NCI-H2107 treated with DMSO at 0.1 percent for 48 hours (cell line): ENCODE results near the gene MXRA5.
"Not testable (repeated sequence)": the region's sequence is repeated elsewhere in the genome, so short reads cannot be mapped to it uniquely, and the experiment has no call there.

Experiments
- DNase-seq: peaks from one replicate; lab custom pipeline; 2025; ENCODE audit not compliant: unreplicated experiment; lab: John Stamatoyannopoulos, UW

The MXRA5 gene, protein sequence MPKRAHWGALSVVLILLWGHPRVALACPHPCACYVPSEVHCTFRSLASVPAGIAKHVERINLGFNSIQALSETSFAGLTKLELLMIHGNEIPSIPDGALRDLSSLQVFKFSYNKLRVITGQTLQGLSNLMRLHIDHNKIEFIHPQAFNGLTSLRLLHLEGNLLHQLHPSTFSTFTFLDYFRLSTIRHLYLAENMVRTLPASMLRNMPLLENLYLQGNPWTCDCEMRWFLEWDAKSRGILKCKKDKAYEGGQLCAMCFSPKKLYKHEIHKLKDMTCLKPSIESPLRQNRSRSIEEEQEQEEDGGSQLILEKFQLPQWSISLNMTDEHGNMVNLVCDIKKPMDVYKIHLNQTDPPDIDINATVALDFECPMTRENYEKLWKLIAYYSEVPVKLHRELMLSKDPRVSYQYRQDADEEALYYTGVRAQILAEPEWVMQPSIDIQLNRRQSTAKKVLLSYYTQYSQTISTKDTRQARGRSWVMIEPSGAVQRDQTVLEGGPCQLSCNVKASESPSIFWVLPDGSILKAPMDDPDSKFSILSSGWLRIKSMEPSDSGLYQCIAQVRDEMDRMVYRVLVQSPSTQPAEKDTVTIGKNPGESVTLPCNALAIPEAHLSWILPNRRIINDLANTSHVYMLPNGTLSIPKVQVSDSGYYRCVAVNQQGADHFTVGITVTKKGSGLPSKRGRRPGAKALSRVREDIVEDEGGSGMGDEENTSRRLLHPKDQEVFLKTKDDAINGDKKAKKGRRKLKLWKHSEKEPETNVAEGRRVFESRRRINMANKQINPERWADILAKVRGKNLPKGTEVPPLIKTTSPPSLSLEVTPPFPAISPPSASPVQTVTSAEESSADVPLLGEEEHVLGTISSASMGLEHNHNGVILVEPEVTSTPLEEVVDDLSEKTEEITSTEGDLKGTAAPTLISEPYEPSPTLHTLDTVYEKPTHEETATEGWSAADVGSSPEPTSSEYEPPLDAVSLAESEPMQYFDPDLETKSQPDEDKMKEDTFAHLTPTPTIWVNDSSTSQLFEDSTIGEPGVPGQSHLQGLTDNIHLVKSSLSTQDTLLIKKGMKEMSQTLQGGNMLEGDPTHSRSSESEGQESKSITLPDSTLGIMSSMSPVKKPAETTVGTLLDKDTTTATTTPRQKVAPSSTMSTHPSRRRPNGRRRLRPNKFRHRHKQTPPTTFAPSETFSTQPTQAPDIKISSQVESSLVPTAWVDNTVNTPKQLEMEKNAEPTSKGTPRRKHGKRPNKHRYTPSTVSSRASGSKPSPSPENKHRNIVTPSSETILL (N-terminal part only)

DNA sequence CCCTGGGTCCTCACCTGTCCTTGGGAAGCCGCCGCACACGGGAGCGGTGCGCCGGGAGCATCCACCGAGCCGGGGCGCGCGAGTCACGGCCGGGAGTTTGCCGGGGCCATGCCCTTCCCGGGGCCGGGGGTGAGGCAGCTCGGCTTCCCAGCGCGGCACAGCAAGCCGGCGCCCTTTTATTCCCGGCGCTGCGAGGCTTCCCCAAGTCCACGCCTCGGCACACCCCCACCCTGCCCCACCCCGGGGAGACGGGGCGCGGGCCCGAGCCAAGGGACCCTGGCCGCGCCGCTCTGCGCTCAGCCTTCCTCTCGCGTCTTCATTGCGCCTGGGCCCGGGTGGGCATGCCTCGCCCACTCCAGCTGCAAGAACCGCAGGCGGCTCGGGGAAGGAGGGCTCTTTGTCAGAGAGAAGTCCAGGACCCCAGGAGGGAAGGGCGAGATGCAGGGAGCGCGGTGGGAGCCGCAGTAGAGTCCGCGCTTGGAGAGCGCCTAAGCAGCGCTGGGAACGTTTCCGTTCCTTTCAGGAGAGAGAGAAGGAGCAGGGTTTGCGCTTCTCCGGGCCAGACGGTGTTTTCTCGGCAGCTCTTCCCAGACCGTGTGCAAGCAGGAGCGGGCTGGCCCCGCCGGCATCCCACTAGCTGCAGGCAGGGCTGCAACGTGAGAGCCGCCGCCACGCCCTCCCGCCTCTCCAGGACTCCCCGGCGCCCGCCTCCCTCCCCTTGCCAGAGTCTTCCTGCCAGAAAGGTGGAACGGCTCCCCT, at the start of gene MXRA5:
MXRA5 (minus strand) TSS at position 152 of the 759 bp plus-strand sequence. CDS start 2,819 bp downstream, outside the sequence.
- DNase-seq, result no peak

DNA sequence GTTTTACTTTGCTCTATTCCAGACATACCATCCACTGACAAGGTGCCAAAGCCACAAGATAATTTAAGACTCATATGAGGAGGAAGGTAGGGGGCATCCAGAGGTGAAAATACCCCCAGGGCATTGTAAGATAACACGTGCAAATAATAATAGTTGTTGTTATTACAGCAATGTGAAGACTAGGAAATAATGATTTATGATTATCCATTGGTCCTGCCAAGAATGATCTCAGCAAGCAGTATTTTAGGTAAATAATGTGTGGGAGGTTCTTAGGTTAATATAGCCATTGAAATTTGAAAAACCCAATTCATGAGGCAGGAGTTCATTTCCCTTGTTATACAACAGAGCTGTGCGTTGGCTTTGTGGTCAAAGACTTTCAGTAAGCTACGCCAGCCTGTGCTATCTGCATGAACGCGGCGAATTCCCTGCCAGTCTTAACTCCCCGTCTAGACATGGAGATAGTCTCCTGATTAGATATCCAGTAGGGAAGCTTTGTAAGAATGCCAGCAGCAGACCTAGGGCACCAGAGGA, 47.2 kb upstream of the MXRA5 start:
- no peak for DNase-seq

DNA sequence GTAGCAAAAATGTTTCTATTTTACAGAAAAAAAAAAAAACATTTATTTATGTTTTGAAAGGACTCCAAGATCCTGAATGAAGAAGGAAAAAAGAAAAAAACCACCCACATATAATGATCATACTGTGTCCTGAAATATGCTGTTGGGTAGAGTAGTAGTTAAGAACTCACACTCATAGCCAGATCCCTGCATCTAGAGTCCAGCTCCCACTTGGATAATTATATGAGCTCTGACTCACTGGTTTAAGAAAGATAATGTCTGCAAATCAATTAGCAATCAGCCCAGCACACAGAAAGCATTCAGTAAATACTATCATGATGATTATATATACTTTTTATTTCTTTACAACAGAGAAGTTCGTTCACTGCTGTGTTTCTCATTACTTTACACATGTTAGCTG, 46.7 kb upstream of the MXRA5 start:
- no peak for DNase-seq

DNA sequence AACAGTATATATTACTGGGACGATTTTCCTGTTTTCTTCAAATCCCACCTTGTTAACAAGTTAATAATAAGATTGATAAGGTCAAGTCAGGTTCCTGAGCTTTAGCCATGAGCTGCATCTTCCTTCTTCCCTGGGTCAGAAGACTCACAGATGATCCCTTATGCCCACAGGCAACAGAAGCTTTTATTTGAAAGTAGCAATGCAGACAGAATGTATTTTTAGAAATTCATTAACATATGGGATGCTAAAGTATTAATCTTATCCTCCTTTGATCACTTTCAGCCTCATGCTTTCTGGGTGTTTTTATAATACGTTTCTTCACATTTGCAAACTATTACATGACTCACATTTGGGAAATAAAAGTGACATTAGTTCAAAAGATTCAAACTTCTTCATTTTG, 42.0 kb upstream of the MXRA5 start:
- DNase-seq, result no peak

DNA sequence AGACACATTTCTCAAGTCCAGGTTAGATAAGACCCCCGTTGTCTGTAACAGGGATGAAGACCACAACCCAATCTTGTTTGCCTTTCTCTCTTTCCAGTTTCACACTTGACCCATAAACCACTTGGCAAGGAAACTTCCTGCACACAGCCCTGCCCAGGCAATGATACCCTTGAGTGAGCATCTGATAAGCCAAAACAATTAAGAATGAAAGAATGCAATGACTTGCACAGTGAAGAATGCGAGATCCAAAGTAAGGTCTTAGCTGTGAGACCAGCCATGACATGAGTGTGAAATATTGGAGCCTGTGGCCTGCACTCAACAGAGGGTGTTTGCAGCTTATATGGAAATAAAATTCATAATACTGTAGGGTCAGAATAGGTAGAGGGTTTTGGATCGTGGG, 37.9 kb upstream of the MXRA5 start:
- no peak for DNase-seq

DNA sequence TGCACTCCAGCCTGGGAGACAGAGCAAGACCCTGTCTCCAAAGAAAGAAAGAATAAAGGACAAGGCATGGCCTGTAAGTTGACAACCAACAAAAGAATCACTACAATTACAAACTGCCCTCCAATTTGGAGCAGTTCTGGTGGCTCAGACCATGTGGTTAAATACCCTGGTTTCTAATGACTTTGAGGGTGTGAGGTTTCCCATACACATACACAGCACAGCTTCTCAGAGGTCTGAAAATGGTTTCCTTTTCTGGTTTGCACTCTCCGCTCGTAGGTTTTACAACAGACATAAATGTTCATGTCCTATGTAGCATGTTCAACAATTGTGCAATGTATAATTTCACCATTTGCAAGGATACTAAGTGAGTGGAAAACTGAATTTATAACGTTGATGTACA, 34.2 kb upstream of the MXRA5 start:
- no peak for DNase-seq

DNA sequence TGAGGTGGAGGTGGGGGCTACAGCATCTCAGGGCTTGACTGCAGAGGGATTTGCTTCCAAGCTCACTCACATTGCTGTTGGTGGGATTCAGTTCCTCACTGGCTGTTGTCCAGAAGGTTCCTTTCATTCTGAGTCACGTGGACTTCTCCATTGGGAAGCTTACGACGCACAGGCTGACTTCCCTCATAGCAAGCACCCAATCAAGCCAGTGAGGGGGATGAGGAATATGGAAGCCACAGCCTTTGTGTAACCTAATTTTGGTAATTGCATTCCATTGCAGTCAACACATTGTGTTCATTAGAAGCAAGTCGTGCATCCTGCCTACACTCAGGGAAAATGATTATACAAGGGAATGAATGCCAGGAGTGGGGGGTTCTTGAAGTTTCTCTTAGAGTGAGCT, 32.7 kb upstream of the MXRA5 start:
- DNase-seq, result no peak

DNA sequence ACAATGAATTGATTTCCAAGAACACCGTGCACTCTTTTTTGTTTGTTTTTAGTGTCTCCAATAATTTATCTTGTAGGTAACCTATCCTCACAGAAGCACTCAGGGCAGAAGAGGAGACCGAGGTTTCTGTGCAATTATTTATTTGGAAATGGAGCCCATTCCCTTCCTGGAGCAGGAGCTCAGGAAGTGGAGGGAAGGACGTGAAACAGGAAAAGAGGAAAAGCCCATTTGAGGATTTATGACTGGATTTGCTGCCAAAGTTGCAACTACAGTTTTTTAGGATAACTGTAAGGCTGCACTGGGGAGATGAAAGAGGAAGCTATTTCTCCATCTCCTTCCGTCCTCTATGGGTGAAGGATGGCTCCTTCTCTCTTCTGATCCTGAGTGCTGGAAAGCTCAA, 31.7 kb upstream of the MXRA5 start:
- no peak for DNase-seq

DNA sequence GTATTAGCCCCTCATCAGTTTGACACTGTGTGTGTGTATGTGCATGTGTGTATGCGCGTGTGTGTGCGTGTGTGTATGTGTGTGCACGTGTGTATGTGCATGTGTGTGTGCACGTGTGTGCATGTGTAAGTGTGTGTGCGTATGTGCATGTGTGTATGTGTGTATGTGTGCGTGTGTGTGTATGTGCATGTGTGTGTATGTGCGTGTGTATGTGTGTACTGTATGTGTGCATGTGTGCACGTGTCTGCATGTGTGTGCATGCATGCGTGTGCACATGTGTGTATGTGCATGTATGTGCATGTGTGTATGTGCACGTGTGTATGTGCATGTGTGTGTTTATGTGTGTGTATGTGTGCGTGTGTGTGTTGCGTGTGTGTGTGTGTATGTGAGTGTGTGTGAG, 31.1 kb upstream of the MXRA5 start:
- no peak for DNase-seq

DNA sequence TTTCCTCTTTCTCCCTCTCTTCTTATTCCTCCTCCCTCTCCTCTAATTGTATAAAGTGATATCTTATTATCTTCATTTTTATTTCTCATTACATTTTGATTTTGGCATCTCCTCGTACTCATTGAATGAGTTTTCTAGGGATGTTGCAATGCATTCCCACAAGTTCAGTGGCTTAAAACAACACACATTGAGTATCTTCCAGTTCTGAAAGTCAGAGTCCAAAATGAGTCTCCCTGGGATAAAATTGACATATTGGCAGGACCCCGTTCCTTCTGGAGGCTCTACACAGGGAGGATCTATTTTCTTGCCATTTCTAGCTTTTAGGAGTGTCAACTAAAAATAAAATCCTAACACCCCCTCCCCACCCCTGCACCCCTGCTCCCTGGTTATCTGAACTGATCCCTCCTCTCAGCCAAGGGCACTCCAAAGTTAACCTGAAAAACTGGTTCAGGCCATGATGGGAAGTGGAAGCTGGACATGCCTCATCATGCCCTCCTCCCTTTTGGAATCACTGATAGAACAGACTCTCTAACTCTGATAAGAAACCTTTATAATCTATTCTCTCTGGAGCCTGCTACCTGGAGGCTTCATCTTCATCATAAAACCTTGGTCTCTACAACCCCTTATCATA, 29.5 kb upstream of the MXRA5 start:
- not testable (repeated sequence) for DNase-seq

DNA sequence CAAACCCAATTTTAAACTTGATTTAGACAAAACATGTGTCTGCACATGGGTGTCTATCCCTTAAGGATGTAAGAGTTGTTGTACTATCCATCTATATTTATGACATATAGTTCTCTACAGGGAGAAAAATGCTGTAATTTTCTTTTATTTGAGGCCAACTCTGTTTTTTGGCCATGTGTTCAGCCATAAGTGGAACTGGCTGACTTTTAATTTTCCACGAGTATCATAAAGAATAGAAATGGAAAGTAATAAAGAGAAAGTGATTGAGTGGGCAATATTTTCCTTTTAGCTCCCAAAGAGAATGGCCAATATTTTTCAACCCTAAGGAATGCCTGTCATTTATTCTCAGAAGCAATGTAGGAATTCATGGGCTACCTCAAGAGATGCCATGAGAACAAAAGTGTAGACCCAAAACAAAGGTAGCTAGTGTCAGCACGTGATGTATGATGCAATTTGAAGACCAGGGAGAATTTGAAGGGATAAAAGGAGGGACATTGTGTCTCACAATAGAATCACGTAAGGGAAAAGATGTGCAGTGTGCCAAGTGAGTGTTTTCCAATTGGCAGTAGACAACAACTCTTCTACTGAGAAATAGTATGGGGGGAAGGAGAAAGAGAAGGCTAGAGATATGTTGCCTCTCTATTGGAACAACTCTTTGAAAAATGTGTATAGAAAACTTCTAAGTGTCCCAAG, 27.8 kb upstream of the MXRA5 start:
- DNase-seq, result no peak

DNA sequence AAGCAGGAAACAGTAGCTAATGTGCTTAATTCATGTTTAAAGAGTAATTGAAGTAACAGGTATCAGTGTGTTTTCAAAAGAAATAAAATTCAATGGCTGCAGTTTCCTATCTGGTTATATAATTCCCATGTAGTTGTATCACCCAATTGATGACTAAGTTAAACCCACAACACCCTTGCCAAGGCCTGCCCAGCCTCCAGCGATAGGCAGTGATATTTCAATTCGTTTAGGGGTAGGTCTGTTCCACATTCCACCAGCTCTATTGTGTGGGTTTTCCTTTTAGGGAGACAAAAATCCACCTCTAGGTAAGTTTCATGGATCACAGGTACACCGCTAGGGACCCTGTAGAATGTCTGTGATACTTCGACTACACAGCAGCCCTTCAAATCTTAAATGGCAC, 24.7 kb upstream of the MXRA5 start:
- DNase-seq, result no peak

DNA sequence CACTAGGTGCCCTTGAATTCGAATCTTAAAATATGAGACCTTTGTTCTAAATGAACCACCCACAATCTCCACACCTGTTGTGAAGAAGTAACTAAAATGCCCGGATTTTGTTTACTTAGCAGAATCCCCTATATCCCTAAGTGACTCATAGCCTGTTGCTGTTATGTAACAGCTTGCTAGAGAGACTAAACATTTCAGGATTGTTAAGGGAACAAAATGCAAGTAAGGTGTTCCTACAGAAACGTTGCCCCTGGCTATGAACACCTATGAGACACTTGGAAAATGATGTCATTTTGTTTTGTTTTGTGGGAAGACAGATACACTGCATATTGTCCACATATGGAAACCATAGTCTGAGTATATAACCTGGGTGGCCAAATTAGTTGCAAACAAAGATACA, 24.2 kb upstream of the MXRA5 start:
- no peak for DNase-seq

DNA sequence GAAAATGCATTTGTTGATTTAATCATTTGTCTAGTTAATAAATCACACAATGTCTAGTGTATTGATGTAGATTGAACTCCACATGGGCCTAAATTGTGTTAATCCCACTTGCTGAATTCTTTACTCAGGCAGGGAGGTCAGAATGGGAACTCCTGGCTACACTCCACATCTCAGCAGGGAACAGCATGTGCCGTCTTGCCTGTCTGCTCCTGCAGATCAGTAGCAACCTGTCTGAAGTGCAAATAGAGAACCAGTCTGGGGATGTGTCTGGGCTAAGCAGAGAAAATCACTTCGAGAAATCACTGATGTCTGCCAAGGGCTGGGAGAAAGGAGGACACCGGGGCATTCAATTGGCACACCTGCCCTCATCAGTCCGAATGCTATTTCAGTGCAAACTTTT, 16.5 kb upstream of the MXRA5 start:
- DNase-seq, result no peak

DNA sequence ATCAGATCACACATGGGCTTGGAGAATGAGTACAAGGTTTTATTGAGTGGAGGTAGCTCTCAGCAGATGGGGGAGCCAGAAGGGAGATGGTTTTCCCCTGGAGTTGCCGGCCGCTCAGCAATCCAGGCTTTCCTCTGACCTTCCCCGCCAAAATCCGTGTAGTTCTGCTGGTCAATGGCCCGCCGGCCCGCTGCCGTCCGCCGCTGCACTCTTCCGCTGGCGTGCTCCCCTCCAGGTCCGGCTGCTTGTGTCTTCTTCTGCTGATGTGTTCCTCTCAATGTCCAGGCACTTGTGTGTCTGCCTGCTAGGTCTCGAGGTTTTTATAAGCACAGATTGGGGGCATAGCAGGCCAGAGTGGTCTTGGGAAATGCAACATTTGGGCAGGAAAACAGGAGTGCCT, 14.4 kb upstream of the MXRA5 start:
- no peak for DNase-seq

DNA sequence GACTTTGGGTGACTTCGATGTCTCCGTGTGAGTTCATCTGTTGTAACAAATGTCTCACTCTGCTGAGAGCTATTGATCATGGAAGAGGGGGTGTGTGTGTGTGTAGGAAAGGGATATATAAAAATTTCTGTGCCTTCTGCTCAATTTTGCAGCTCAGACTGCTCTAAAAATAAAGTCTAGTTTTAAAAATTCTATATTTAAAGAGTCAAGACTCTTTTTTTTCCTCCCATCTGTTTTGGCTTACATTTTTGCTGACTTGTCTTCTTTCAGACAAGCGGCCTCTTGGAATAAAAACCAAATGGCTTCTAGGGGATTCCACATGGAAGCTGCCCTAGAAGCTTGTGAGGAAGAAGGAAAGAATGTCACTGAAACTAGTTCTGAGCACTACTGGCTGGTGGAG, 6.3 kb upstream of the MXRA5 start:
- not testable (repeated sequence) for DNase-seq

DNA sequence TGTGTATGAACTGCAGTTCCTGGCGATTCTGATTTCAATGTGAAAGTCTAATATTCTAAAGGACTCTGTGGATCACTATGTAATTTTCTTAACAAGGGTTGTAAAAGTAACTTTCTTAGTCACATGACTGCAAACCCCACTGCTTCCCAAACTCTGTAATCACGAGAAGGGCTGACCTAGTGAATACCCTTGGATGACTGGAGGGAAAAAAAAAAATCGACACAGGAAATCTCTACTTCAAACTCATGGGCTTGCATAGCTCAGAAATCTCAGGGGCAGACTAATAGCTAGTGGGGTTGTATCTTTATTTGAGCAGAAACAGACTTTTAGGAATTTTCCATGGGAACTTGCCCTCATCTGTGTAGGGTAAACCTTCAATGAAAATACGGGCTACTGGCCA, 4.8 kb upstream of the MXRA5 start:
- DNase-seq, result no peak

DNA sequence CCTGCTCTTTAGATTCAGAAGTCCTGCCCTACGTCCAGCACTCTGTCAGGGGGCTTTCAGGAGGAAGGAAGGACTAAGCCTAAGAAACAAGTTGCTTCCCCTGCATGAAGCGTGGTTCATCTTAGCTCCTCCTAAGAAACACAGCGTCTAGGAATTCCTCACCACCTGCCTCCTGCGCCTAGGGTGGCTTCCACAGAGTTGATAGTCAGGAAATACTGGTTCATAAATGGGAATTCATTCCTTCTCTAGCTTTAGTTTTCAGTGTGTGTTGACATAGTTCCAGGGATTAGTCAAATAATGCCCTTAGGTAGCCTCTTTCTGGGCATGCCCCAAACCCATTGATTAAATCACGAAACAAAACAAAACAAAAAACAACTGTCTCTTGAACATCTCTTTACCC, 1.7 kb upstream of the MXRA5 start:
- DNase-seq, result no peak
